GM19238 (cell line): Measurements from ENCODE around the gene SPATS2.
"Not testable (repeated sequence)": the region's sequence is repeated elsewhere in the genome, so short reads cannot be mapped to it uniquely, and the experiment has no call there.

Source experiments
- DNase-seq: peaks from one replicate; pipeline ENCODE4 v3.0.0; 2011; ENCODE audit warnings: low spot score; ENCODE audit not compliant: insufficient read length

The SPATS2 gene

DNA sequence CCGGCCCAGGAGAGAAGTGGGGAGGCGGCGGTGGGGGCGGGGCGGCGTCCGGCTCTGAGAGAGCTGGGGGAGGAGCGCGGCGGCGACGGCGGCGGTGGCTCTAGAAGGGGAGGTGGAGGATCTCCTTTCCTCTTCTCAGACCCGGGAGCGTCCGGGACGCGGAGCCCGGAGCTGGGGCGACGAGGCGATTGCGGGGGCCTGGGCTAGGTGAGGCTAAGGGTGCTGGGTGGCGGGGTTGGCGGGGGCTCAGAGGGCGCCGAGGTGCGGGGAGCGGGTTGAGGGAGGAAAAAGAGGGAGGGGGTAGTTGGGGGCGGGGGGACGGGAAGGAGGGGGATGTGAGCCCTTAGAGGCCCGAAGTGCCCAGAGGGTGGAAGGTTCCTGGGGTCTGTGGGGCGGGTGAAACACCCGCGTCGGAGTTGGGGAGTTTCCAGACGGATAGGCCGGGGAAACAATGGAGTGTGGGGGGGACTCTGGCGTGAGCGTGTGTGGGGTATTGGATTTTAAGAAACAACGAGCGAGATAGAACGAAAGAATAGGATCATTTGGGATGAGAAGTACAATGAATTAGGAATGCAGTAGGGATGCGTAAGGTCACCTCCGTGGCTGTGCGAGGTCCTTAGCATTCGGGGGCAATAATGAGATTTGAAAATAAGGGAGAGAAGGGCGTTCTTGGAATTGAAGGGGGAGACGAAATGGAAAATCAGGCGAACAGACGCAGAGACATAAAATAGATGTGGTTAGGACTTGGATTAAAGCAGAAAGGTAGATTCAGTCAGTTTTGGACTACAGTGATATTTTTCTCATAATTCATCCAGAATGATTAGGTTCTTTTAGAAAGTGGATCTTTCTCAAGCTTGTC is at the start of gene SPATS2:
SPATS2 (plus strand) TSS at position 82 of the 859 bp plus-strand sequence. CDS start 93,551 bp downstream, outside the sequence.
- DNase-seq: no peak

DNA sequence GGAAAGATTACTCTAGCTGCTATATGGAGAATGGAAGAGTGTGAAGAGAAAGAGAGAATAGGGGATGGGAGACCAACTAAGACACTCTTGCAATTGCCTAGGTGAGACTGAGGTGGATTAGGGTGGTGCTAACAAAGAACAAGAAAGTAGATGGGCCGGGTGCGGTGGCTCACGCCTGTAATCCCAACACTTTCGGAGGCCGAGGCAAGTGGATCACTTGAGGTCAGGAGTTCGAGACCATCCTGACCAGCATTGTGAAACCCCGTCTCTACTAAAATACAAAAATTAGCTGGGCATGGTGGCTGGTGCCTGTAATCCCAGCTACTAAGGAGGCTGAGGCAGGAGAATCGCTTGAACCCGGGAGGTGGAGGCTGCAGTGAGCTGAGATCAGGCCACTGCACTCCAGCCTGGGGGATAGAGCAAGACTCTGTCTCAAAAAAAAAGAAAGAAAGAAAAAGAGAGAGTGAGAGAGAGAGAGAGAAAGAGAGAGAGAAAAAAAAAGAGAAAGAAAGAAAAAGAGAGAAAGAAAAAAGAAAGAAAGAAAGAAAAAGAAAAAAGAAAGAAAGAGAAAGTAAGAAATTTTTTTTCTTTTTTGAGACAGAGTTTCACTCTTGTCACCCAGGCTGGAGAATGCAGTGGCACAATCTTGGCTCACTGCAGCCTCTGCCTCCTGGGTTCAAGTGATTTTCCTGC is 46.7 kb upstream of the SPATS2 start:
- DNase-seq: not testable (repeated sequence)

DNA sequence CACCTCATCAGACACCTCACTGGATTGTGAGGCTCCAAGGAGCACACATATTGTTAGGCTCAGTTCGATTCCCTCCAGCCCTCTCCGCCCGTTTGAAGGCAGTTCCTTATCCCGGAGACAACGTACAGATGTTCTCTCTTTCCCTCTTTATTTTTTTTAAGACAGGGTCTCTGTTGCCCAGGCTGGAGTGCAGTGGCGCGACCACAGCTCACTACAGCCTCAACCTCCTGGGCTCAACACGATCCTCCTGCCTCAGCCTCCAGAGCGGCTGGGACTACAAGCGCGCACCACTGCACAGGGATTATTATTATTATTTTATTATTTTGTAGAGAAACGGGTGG is 44.9 kb upstream of the SPATS2 start:
- DNase-seq: no peak

DNA sequence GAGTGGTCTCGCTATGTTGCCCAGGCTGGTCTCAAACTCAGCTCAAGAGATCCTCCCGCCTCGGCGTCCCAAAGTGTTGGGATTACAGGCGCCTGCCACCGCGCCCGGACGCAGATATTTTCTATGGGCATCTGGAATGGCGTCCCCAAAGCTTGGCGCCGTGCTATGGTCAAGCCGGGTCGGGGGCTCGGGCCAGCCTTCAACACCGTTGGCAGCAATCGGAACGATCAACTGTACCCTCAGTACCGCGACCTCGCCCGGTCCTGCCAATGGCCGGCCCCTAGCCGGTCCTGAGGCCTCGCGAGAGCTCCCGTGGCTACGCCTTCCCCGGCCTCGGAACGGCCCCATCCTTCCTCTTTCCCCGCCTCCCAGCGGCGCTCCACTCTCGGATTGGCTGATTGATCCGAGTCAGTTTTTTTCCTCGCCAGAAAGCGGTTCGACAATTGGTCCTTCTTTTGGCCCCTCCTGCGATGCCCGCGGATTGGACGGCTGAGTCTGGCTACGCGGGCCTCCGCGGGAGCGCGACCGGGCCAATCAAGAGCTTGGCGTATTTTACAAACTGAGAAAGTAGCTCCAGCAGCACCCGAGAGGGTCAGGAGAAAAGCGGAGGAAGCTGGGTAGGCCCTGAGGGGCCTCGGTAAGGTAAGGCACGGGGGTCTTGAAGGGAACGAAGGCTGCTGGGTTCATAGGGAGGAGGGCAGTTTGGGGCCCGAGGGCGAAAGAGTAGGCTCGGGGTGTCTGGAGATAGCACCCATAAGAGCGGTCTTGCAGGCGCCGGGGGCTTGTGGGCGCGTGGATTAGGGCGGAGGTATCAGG is 44.3 kb upstream of the SPATS2 start, which contains the start of gene TROAP:
TROAP (plus strand) TSS at position 548 of the 816 bp plus-strand sequence. CDS start 354 bp downstream, outside the sequence.
- peak; percentile 99 for DNase-seq

DNA sequence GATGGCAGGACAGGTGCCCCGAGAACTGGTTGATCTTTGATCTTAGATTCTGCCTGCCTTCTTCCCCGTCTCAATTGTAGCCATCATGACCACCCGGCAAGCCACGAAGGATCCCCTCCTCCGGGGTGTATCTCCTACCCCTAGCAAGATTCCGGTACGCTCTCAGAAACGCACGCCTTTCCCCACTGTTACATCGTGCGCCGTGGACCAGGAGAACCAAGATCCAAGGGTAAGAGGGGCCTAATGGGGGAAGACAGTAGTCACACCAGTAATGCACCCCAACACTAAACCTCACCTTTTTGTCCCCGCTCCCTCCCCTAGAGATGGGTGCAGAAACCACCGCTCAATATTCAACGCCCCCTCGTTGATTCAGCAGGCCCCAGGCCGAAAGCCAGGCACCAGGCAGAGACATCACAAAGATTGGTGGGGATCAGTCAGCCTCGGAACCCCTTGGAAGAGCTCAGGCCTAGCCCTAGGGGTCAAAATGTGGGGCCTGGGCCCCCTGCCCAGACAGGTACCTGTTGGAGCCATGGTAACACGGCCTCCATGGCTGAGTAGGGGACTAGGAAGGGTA is 43.7 kb upstream of the SPATS2 start:
- no peak for DNase-seq

DNA sequence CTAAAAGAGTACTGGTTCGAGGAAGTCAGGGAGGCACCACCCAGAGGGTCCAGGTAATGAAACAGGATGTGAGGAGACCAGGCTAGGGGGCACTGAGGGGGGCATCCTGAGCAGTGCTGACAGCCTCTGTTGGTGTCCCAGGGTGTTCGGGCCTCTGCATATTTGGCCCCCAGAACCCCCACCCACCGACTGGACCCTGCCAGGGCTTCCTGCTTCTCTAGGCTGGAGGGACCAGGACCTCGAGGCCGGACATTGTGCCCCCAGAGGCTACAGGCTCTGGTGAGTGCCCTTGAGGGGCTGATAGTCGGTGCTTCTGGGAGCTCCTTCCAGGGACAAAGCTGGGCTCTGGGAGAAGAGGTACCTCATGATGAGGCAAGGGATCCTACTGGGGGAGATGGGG is 41.7 kb upstream of the SPATS2 start:
- no peak for DNase-seq

DNA sequence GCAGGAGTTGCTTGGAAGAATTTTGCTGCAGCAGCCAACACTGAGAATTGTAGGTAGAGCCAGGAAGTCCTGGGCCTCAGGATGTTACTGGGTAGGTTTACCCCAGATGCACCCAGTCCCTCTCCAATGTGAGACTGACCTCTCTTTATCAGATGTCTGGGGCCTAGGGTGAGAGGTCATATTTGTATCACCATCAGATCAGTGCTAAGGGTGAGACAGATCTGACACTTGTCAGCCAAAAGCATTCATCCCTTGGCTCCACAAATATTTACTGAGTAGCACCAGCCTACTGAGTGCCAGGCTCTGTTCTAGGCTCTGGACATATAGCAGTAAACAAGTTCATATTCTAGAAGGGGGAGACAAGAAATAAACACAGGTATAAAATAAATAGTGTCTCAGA is 39.9 kb upstream of the SPATS2 start:
- DNase-seq: no peak

DNA sequence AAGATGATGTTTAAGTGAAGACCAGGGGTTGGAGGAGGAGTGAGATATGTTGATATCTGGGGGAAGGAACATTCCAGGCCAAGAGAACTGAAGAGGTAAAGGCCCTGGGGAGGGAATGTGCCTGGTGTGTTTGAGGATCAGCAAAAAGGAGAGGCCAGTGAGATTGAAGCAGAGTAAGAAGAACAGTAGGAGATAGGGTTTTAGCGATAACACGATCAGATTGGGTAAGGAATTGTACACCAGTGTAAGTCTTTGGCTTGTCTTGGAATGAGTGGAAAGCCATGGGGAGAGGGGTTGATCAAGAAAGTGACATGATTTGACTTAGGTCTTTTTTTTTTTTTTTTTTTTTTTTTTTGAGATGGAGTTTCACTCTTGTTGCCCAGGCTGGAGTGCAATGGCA is 39.4 kb upstream of the SPATS2 start:
- no peak for DNase-seq

DNA sequence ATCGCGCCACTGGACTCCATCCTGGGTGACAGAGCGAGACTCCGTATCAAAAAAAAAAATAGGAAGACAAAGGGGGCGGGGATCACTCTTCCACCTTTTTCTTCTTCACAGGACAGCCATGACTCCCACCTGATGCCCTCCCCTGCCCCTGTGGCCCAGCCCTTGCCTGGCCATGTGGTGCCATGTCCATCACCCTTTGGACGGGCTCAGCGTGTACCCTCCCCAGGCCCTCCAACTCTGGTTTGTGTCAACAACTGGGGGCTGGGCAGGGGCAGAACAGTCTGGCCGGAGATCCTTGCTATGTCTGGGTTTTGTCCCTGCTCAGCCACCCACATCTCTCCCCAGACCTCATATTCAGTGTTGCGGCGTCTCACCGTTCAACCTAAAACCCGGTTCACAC is 38.4 kb upstream of the SPATS2 start:
- no peak for DNase-seq

DNA sequence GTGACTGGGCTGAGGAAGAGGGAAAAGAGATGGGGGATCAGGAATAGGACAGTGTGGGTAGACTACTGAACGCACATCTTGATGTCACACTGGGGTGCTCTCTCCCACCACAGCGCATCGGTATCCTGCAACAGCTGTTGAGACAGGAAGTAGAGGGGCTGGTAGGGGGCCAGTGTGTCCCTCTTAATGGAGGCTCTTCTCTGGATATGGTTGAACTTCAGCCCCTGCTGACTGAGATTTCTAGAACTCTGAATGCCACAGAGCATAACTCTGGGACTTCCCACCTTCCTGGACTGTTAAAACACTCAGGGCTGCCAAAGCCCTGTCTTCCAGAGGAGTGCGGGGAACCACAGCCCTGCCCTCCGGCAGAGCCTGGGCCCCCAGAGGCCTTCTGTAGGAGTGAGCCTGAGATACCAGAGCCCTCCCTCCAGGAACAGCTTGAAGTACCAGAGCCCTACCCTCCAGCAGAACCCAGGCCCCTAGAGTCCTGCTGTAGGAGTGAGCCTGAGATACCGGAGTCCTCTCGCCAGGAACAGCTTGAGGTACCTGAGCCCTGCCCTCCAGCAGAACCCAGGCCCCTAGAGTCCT is 37.1 kb upstream of the SPATS2 start:
- DNase-seq: no peak

DNA sequence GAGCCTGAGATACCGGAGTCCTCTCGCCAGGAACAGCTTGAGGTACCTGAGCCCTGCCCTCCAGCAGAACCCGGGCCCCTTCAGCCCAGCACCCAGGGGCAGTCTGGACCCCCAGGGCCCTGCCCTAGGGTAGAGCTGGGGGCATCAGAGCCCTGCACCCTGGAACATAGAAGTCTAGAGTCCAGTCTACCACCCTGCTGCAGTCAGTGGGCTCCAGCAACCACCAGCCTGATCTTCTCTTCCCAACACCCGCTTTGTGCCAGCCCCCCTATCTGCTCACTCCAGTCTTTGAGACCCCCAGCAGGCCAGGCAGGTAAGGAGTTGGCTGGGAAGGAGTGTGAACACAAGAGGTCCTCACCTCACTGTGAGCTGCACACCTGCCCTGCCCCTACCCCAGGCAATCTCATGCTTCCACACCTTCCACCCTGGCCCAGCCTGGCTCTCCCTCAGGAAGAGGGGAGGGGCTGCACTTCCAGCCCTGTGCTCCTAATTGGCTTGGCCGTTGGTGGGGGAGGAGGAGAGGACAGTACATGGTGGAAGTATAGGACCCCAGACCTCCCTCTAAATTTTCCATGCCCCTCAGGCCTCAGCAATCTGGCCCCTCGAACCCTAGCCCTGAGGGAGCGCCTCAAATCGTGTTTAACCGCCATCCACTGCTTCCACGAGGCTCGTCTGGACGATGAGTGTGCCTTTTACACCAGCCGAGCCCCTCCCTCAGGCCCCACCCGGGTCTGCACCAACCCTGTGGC is 36.5 kb upstream of the SPATS2 start:
- no peak for DNase-seq

DNA sequence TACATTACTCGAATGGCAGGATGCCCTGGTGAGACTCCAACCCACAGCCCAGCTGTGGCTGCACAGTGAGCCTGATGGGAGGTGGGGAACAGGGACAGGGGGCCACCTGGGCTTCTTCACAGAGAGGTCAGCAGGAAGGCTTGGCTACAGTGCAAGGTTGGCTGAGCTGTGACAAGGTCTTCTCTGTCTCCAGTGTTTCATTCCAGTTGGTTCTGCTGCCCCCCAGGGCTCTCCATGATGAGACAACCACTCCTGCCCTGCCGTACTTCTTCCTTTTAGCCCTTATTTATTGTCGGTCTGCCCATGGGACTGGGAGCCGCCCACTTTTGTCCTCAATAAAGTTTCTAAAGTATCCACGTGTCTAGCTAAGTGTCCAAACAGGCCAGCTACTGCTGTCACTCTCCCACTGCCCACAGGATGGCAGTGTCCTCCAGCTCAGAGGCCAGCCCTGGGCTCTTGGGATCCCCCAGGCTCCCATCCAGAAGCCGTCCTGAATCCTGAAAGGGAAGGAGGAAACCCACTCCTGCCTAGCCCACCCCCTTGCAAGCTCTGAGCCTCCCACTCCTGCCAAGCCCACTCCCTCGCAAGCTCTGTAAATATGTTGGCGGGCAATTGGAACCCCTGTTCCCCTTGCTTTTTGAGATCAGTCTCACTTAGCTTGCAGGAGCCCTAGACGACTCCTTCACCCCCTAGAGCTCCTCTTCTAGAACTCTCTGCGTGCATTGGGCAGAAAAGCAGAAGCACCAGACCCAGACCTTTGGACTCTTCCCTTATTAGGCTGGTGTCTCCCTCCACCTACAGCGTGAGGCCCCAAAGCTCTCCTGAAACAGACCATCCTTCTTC is 35.7 kb upstream of the SPATS2 start:
- no peak for DNase-seq

DNA sequence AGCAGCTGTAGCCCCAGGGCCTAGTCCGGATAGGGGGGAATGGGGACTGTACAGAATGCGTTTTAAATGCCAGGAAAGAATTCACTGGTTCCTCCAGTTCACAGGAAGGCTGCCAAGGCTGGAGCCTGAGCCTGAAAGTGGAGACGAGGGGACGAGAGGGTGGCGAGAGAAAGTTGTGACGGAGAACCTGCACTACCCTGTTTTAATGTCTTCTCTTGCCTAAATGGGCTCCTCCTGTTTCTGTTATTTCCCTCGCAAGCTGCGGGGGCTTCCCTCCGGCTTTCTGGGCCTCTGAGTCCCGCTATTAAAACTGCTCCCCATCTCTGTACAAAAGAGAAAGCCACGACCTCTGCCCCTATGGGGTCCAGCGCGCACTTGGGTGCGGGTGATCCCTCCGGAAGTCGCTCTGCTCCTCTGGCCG is 34.8 kb upstream of the SPATS2 start:
- no peak for DNase-seq

DNA sequence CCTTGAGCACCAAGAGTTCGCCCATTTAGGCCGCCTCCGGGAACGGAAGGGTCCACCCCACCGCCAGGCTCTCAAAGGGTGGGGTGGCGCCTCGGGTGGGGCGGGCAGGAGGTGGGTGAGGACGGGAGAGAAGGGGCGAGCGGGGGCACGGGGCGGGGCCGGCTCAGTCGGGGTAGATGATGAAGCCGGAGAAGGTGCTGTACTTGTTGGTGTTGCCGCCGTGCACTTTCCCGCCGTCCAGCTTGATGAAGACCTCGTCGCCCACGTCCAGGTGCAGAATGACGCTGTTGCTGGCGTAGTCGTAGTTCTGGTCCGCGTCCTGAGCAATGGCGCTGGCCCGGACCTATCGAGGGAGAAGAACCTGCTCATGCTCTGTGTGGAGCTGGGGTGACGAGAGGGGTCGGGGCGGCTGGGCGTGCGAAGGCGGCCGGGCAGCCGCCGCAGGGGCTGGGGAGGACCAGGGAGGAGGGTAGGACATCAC is 34.3 kb upstream of the SPATS2 start:
- DNase-seq: no peak

DNA sequence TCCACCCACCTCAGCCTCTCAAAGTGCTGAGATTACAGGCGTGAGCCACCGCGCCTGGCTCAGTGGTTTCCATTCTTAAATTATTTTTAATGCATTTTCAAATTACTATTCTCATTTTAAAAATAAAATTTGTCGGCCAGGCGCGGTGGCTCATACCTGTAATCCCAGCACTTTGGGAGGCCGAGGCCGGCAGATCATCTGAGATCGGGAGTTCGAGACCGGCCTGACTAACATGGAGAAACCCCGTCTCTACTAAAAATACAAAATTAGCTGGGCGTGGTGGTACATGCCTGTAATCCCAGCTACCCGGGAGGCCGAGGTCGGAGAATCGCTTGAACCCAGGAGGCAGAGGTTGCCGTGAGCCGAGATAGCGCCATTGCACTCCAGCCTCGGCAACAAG is 33.5 kb upstream of the SPATS2 start:
- DNase-seq: not testable (repeated sequence)

DNA sequence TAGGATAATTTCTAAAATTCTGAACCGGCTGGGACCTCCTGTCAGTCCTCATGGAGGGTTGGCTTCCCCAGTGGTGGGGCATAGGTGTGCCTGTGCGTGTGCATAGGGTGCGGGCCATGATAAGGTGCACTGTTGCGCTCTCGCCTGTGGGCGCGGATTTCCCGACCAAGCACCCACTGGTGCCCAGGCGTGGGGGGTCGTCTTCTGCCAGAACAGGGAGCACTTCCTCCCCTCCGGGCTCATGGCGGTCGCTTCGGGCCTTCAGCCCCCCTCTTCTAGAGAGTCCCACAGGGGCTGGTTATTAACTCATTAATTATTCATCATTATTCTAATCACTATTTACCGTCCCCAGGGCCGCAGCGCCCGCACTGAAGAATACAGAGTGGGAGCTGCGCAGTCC is 33.0 kb upstream of the SPATS2 start:
- DNase-seq: no peak

DNA sequence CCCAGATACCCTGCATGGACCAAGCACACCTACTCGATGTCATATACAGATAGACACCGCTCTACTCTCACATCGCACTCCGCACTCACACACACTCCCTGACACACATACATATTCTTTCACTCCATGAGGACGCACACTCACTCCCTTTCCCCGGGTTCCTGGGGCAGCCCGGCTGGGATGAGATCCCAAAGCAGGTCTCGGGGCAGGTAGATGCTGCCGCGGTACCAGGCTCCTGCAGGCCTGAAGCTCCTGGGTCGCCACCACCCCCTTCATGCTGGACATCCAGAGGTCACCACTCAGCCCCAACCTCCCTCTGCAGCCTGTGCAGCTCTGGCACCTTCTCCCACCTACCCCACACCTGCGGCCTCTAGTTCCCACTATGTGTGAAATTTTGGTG is 32.6 kb upstream of the SPATS2 start:
- no peak for DNase-seq

DNA sequence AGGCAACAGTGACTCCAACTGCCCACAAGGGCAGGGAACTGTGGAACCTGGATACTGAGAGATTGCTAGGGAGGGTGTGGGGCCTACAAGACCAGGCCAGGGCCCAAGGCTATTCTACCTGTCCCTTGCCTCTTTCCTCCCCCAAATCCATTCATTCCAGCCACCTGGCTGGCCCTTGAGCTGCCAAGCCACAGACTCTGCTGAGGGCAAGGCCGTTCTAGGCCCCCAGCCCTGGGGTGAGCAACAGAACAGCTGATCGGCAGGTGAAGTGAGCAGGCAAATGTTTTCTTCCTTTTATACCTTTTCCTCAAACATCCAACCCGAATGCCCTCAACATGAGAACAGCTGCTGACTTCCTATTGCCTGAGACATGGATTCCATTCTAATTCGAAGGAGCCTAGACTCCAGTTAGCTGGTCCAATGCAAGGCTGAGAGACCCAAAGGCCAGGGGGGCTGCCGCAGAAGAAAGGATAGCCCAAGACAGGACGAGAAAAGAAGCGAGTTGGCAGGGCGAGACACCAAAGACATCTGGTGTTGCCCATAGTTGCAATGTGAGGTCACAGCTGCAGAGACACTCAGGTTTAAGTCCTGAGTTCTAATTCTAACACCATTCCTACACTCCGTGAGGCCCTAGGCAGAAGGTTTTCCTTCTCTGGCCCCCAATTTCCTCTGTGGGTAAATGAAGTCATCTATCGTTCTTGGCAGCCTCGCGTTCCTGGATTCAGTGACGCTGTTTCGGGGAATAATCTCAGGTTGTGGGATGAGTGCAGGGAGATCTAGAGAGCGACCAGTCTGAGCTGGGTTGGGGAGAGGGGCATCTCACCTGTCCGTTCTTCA is 31.9 kb upstream of the SPATS2 start:
- DNase-seq: no peak
